ENCODE results near the gene PFKM.

- TF ChIP-seq CTCF (IDR thresholded peaks at IDR 0.05; ENCODE audit: extremely low read depth in 1 of 2, insufficient read depth in 1 of 2, low read depth in 1 of 2, low read length in 2 of 2), result no peak
- TF ChIP-seq JUN (IDR thresholded peaks at IDR 0.05; ENCODE audit: borderline replicate concordance, insufficient read depth, insufficient read length, low read depth), result no peak
- no peak for TF ChIP-seq MAX (IDR thresholded peaks at IDR 0.05; ENCODE audit: insufficient read depth, insufficient read length)
- TF ChIP-seq POLR2AphosphoS5 (IDR thresholded peaks at IDR 0.05; ENCODE audit: insufficient read depth, low read depth, low read length), result no peak
- TF ChIP-seq POLR2A (IDR thresholded peaks at IDR 0.05; ENCODE audit: low read depth, low read length), result no peak
Measured at GRCh38 chr12:48070731-48071130, 48.4 kb upstream of the PFKM start.
